Adrenal gland (tissue), 12 donors: Measurements from ENCODE around the gene KIAA1549. TPM values are rescaled to one million over a fixed set of nuclear protein-coding genes. Genes with fewer than 3 reads are reported as not detected.

ENCODE experiments used
- DNase-seq, 7 donors: peaks; one replicate each; pipeline ENCODE4 v3.0.0-alpha.2; 2019 to 2020
- H3K27ac ChIP-seq, 5 donors: fragments of 200-600 bp; sonication (generic) in 4 of 5; 1 replicate in 3 of 5; 2 replicates in 2 of 5; pipeline versions ENCODE4 v1.5.1 to v1.8.0; 2016 to 2020; ENCODE audit warnings: mild to moderate bottlenecking in 1 of 5
- H3K27me3 ChIP-seq: fragments of 200-600 bp; 2 replicates; pipeline ENCODE4 v1.8.0; 2021
- H3K36me3 ChIP-seq, 2 donors: fragments of 200-600 bp; replicated peaks in 1 of 2; 1 replicate in 1 of 2; 2 replicates in 1 of 2; pipeline versions ENCODE4 v1.5.1 to v1.8.0; 2018 to 2022
- H3K4me1 ChIP-seq, 2 donors: fragments of 200-600 bp; replicated peaks in 1 of 2; 1 replicate in 1 of 2; 2 replicates in 1 of 2; pipeline versions ENCODE4 v1.5.1 to v1.8.0; 2018 to 2021
- H3K4me3 ChIP-seq, 4 donors: fragments of 200-600 bp; sonication (generic) in 3 of 4; one replicate each; pipeline ENCODE4 v1.5.1; 2016 to 2018
- H3K9me3 ChIP-seq, 3 donors: fragments of 200-600 bp; sonication (generic) in 1 of 3; replicated peaks in 1 of 3; 1 replicate in 2 of 3; 2 replicates in 1 of 3; pipeline versions ENCODE4 v1.5.1 to v1.8.0; 2016 to 2021
- CTCF ChIP-seq, 6 experiments: fragments of 450-650 bp in 4 of 6; fragments of 200-600 bp in 2 of 6; sonication (generic) in 1 of 6; IDR thresholded peaks; 1 replicate in 5 of 6; 2 replicates in 1 of 6; pipeline versions ENCODE4 v1.5.1 to v1.8.0; 2016 to 2021; ENCODE audit warnings: antibody characterized with exemption in 6 of 6, mild to moderate bottlenecking in 2 of 6, moderate library complexity in 1 of 6
- POLR2A ChIP-seq, 2 donors: fragments of 450-650 bp; IDR thresholded peaks; one replicate each; pipeline ENCODE4 v1.6.1; 2017; ENCODE audit warnings: antibody characterized with exemption in 2 of 2, mild to moderate bottlenecking in 2 of 2, moderate library complexity in 1 of 2
- WGBS, 4 donors: extraction: QIAGEN DNeasy Blood & Tissue Kit in 2 of 4; methylation state at CpG; one replicate each; pipeline versions ENCODE4 v1.1.5 to v1.1.7; 2013 to 2017; 5-methylcytosine and 5-hydroxymethylcytosine counted together
- intact Hi-C, 2 donors: fragments of 100-400 bp; cut with DNase I; formaldehyde crosslinking; loops; one replicate each; pipeline versions ENCODE4 v1.14.1 to v1.15.0; 2022 to 2023
- polyA plus RNA-seq, 3 donors: library from polyadenylated mRNA; stranded (reverse); fragments of 200-250 nt in 2 of 3; fragments of 350-450 nt in 1 of 3; fragmentation: Illumina TruSeq in 1 of 3; extraction: RNeasy Lipid Tissue Mini Kit (QIAGEN cat#74804) in 1 of 3; gene quantifications; one replicate each; pipeline ENCODE4 v1.2.3, GENCODE V29; 2013 to 2014
- total RNA-seq, 9 donors: library from RNA; depleted of rRNA in 4 of 9; stranded (reverse); fragments of >200 nt in 4 of 9; fragments of 120-200 nt in 1 of 9; fragmentation: NEBNext Ultra II Directional in 1 of 9; extraction: Animal tissue kit (Norgen Biotek cat#: 25700) in 1 of 9; gene quantifications; one replicate each; pipeline versions ENCODE4 v1.1.0 to v1.2.4, GENCODE V29; 2013 to 2023
- donor health status: healthy with polysubstance abuse.
- donor health status: Bipolar disorder and iron deficiency.
- donor health status: DM: yes; HTN: yes; CAD: no.
- donor health status: DM: no; HTN: no; CAD: no.
- donor health status: DM: no; HTN: no; CAD: no.
- donor health status: DM: yes; HTN: yes; CAD: no.

The KIAA1549 gene
- total and polyA plus RNA-seq, 12 donors, result 1.3 to 7.6 (median 3.7) TPM

- H3K27ac ChIP-seq, result no peak overlapping the region
- DNase-seq, result peak in 1 of 7 donors; percentile 25
- H3K36me3 ChIP-seq, result no peaks in the 10 kb centered on the region
- H3K4me3 ChIP-seq, result no peak overlapping the region
- WGBS, 4 donors, result 92 to 96% (median 94%) methylated on average over 10 of the region's 10 CpGs
- no peak for TF ChIP-seq CTCF (IDR thresholded peaks at IDR 0.05)
- H3K4me1 ChIP-seq, result no peaks in the 10 kb centered on the region
- no peaks in the 10 kb centered on the region for H3K27me3 ChIP-seq
- intact Hi-C loops, result no loop called here
- no peaks in the 10 kb centered on the region for H3K9me3 ChIP-seq
Measured at GRCh38 chr7:138903186-138903820, 77.9 kb downstream of the KIAA1549 start.

- intact Hi-C loops, result no loop called here
- H3K36me3 ChIP-seq, result no peaks in the 10 kb centered on the region
- no peak for DNase-seq
Measured at GRCh38 chr7:138902161-138902560, 79.0 kb downstream of the KIAA1549 start.

GRCh38 chr7:138900035-138900828, 81.0 kb downstream of the KIAA1549 start:
- no peaks in the 10 kb centered on the region for H3K36me3 ChIP-seq
- H3K9me3 ChIP-seq, result no peaks in the 10 kb centered on the region
- H3K27me3 ChIP-seq, result no peaks in the 10 kb centered on the region
- H3K27ac ChIP-seq, result no peak overlapping the region
- no peaks in the 10 kb centered on the region for H3K4me1 ChIP-seq
- DNase-seq, result peak in 1 of 7 donors; percentile 35
- intact Hi-C loops, result no loop called here
- TF ChIP-seq CTCF (IDR thresholded peaks at IDR 0.05) (no peak), POLR2A (IDR thresholded peaks at IDR 0.05) (no peak)
- WGBS, 4 donors, result 66 to 80% (median 72%) methylated on average over 12 of the region's 12 CpGs
- no peak overlapping the region for H3K4me3 ChIP-seq

More at GRCh38 chr7:138902161-138902560, 79.0 kb downstream of the KIAA1549 start:
- TF ChIP-seq CTCF (IDR thresholded peaks at IDR 0.05) (no peak), POLR2A (IDR thresholded peaks at IDR 0.05) (no peak)
- H3K27ac ChIP-seq, result no peak overlapping the region
- H3K27me3 ChIP-seq, result no peaks in the 10 kb centered on the region
- no peaks in the 10 kb centered on the region for H3K9me3 ChIP-seq
- no peak overlapping the region for H3K4me3 ChIP-seq
- WGBS, 4 donors, result 87 to 95% (median 92%) methylated on average over 3 of the region's 3 CpGs
- H3K4me1 ChIP-seq, result no peaks in the 10 kb centered on the region

- no peak for DNase-seq
- no peak for TF ChIP-seq POLR2A (IDR thresholded peaks at IDR 0.05)
- no peak for TF ChIP-seq CTCF (IDR thresholded peaks at IDR 0.05)
Measured at GRCh38 chr7:138898802-138899201, 82.4 kb downstream of the KIAA1549 start.

More at GRCh38 chr7:138898802-138899201, 82.4 kb downstream of the KIAA1549 start:
- no peaks in the 10 kb centered on the region for H3K36me3 ChIP-seq
- H3K27ac ChIP-seq, result no peak overlapping the region
- no peak overlapping the region for H3K4me3 ChIP-seq
- intact Hi-C loops, result loop anchor here in 1 of 2 donors (5.0 kb wide), 1 partner anchor 83 kb away; the partner anchor contains the start of gene KIAA1549
- H3K27me3 ChIP-seq, result no peaks in the 10 kb centered on the region
- 85 to 90% (median 89%) methylated on average over 7 to 8 of the region's 8 CpGs for WGBS, 4 donors
- no peaks in the 10 kb centered on the region for H3K9me3 ChIP-seq
- no peaks in the 10 kb centered on the region for H3K4me1 ChIP-seq
